ENCODE results near the gene CENPN. TPM values are rescaled to one million over a fixed set of nuclear protein-coding genes. Genes with fewer than 3 reads are reported as not detected.

Gene CENPN, protein sequence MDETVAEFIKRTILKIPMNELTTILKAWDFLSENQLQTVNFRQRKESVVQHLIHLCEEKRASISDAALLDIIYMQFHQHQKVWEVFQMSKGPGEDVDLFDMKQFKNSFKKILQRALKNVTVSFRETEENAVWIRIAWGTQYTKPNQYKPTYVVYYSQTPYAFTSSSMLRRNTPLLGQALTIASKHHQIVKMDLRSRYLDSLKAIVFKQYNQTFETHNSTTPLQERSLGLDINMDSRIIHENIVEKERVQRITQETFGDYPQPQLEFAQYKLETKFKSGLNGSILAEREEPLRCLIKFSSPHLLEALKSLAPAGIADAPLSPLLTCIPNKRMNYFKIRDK
- 7.2 and 10.0 TPM in 2 replicates for total RNA-seq
- long read RNA-seq, transcript CENPN-202 (11 exons, 2,481 nt), result major isoform, 8 of 15 reads
- long read RNA-seq, partial matches to known transcripts, result 0 of 15 reads
- long read RNA-seq, other reads (novel, unspliced or antisense), result 5 of 15 reads

DNA sequence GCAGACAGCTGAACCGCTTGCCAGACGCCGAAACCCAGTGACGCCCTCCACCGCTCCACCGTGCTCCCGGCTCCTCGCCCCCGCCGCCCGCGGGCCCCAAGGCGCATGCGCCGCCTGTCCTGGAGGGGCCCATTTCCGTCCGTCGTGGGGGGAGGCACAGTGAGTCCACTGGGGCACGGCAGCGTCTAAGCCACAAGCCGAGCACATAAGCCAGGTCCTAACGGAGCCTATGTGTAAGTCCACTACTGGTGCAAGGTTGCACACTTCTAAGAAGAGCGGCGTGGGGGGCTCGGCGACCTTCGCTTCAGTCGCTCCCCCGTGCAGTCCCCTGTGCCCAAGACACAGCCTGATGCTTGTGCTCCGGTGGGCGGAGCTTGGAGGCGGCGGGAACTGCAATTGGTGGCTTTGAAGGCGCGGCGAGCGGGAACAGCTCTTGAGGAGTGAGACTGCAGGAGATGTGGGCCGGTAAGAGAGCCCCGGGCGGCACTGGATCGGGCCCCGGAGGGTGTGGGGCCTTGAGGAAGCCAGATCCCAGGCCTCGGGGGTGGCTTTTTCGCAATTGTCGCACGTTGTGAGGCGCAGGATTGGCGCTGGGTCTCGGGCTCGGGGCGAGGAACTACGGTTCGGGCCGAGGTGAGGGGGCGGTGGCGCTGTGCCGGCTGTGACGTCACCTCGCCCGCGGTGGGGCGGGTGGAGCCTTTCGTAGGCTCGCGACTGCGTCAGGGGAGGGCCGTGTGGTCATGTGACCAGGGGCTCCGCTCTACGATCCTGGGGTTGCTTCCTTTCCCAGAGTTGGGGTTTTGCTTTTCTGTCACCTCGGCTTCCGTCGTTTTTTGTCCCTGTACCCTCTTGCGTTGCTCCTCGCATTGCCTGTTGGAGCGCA lies at the start of gene CENPN, which contains the start of gene CMC2:
Gene CENPN (plus strand): TSS at position 402 of the 883 bp plus-strand sequence. CDS start 4,726 bp downstream, outside the sequence.
Gene CMC2 (minus strand): TSS at position 73 of the 883 bp plus-strand sequence. CDS start 9,491 bp downstream, outside the sequence.
- no peaks in the 10 kb centered on the region for H3K27me3 Mint-ChIP-seq (ENCODE audit: unreplicated experiment)
- peak within 1 kb of the TSS; percentile 98 for H3K27ac Mint-ChIP-seq (ENCODE audit: unreplicated experiment)
- H3K36me3 Mint-ChIP-seq (ENCODE audit: unreplicated experiment), result no peaks in the 10 kb centered on the region
- H3K9me3 Mint-ChIP-seq (ENCODE audit: unreplicated experiment), result no peaks in the 10 kb centered on the region
- H3K4me3 Mint-ChIP-seq (ENCODE audit: unreplicated experiment), result peak within 1 kb of the TSS; percentile 95
- peaks cover 38% of the 10 kb centered on the region for H3K4me1 Mint-ChIP-seq (ENCODE audit: unreplicated experiment)
- TF ChIP-seq, protein P1, sequence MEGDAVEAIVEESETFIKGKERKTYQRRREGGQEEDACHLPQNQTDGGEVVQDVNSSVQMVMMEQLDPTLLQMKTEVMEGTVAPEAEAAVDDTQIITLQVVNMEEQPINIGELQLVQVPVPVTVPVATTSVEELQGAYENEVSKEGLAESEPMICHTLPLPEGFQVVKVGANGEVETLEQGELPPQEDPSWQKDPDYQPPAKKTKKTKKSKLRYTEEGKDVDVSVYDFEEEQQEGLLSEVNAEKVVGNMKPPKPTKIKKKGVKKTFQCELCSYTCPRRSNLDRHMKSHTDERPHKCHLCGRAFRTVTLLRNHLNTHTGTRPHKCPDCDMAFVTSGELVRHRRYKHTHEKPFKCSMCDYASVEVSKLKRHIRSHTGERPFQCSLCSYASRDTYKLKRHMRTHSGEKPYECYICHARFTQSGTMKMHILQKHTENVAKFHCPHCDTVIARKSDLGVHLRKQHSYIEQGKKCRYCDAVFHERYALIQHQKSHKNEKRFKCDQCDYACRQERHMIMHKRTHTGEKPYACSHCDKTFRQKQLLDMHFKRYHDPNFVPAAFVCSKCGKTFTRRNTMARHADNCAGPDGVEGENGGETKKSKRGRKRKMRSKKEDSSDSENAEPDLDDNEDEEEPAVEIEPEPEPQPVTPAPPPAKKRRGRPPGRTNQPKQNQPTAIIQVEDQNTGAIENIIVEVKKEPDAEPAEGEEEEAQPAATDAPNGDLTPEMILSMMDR (IDR thresholded peaks at IDR 0.05), result no peak
- DNase-seq (ENCODE audit: extremely low spot score, unreplicated experiment), result peak; percentile 99

- DNase-seq (ENCODE audit: extremely low spot score, unreplicated experiment), result no peak
- Mint-ChIP-seq H3K36me3 (ENCODE audit: unreplicated experiment) (peaks cover 19% of the 10 kb centered on the region), H3K27me3 (ENCODE audit: unreplicated experiment) (no peaks in the 10 kb centered on the region), H3K27ac (ENCODE audit: unreplicated experiment) (no peak overlapping the region), H3K9me3 (ENCODE audit: unreplicated experiment) (peaks cover 52% of the 10 kb centered on the region), H3K4me1 (ENCODE audit: unreplicated experiment) (no peaks in the 10 kb centered on the region), H3K4me3 (ENCODE audit: unreplicated experiment) (no peak overlapping the region)
- TF ChIP-seq, protein P1 (IDR thresholded peaks at IDR 0.05), result no peak
Observed at GRCh38 chr16:80958284-80958683, 48.7 kb upstream of the CENPN start.

DNA sequence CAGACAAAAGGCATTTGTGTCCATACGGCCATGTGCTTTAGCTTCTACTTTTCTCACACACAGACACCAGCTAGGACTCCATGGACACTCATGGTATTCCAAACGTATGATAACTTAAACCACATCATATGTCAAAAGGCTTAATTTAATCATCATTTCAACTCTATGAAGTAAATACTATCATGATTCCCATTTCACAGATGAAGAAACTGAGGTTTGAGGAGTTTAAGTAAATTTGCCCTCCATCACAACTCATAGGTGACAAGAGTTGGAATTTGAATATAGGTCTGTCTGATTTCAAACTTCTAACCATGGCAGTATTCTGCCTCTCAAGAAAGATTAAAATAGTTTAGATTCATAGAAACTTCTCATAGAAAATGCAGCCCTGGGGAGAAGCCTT lies 44.1 kb upstream of the CENPN start:
- Mint-ChIP-seq H3K9me3 (ENCODE audit: unreplicated experiment) (peaks cover 35% of the 10 kb centered on the region), H3K4me1 (ENCODE audit: unreplicated experiment) (peaks cover 4% of the 10 kb centered on the region), H3K27ac (ENCODE audit: unreplicated experiment) (no peak overlapping the region), H3K4me3 (ENCODE audit: unreplicated experiment) (no peak overlapping the region), H3K27me3 (ENCODE audit: unreplicated experiment) (no peaks in the 10 kb centered on the region), H3K36me3 (ENCODE audit: unreplicated experiment) (peaks cover 12% of the 10 kb centered on the region)
- TF ChIP-seq, protein P1 (IDR thresholded peaks at IDR 0.05), result no peak
- DNase-seq (ENCODE audit: extremely low spot score, unreplicated experiment), result no peak

GRCh38 chr16:80964351-80964750 lies 42.7 kb upstream of the CENPN start:
- Mint-ChIP-seq H3K4me1 (ENCODE audit: unreplicated experiment) (peaks cover 4% of the 10 kb centered on the region), H3K4me3 (ENCODE audit: unreplicated experiment) (no peak overlapping the region), H3K36me3 (ENCODE audit: unreplicated experiment) (peaks cover 3% of the 10 kb centered on the region), H3K9me3 (ENCODE audit: unreplicated experiment) (peaks cover 22% of the 10 kb centered on the region), H3K27ac (ENCODE audit: unreplicated experiment) (peak overlapping the region; percentile 8), H3K27me3 (ENCODE audit: unreplicated experiment) (no peaks in the 10 kb centered on the region)
- DNase-seq (ENCODE audit: extremely low spot score, unreplicated experiment), result no peak
- TF ChIP-seq, protein P1 (IDR thresholded peaks at IDR 0.05), result no peak
